Measurements from ENCODE around the gene TRAM2.

TRAM2 gene

GRCh38 chr6:52504782-52505136 is 72.1 kb downstream of the TRAM2 start:
- H2AFZ ChIP-seq (ENCODE audit: low read length): no peak overlapping the region
- H4K20me1 ChIP-seq (ENCODE audit: insufficient read depth, low read length, poor library complexity, severe bottlenecking): no peaks in the 10 kb centered on the region
- no peaks in the 10 kb centered on the region for H3K27me3 ChIP-seq (ENCODE audit: insufficient read depth, low read length, poor library complexity, severe bottlenecking)
- no peaks in the 10 kb centered on the region for H3K4me1 ChIP-seq (ENCODE audit: insufficient read depth, low read length, poor library complexity, severe bottlenecking)
- H3K4me3 ChIP-seq (ENCODE audit: low read length, poor library complexity, severe bottlenecking): no peak overlapping the region
- H3K79me2 ChIP-seq (ENCODE audit: insufficient read depth, low read length): no peaks in the 10 kb centered on the region
- TF ChIP-seq CTCF (conservative IDR thresholded peaks at IDR 0.05; ENCODE audit: low read length): no peak
- no peak for TF ChIP-seq EZH2phosphoT487 (IDR thresholded peaks at IDR 0.05; ENCODE audit: borderline replicate concordance)
- no peaks in the 10 kb centered on the region for H3F3A ChIP-seq (ENCODE audit: low read depth)
- H3K4me2 ChIP-seq (ENCODE audit: low read depth, low read length, poor library complexity, severe bottlenecking): no peak overlapping the region
- no peaks in the 10 kb centered on the region for H3K9me2 ChIP-seq (replicated peaks; ENCODE audit: low read depth, low read length)
- peaks cover 88% of the 10 kb centered on the region; the same call in 1 of the 2 replicates for H3K36me3 ChIP-seq (ENCODE audit: insufficient read depth, low read length)
- no peak overlapping the region for H3K9ac ChIP-seq (ENCODE audit: low read depth, low read length, poor library complexity, severe bottlenecking)
- no peaks in the 10 kb centered on the region for H3K9me3 ChIP-seq (ENCODE audit: insufficient read depth, low read depth, low read length)

- Histone ChIP-seq H3K9ac (ENCODE audit: low read depth, low read length, poor library complexity, severe bottlenecking) (no peak overlapping the region), H3K9me2 (replicated peaks; ENCODE audit: low read depth, low read length) (no peaks in the 10 kb centered on the region), H3K4me1 (ENCODE audit: insufficient read depth, low read length, poor library complexity, severe bottlenecking) (no peaks in the 10 kb centered on the region), H3K36me3 (ENCODE audit: insufficient read depth, low read length) (peaks cover 82% of the 10 kb centered on the region; the same call in 1 of the 2 replicates), H3K9me3 (ENCODE audit: insufficient read depth, low read depth, low read length) (no peaks in the 10 kb centered on the region), H3K4me3 (ENCODE audit: low read length, poor library complexity, severe bottlenecking) (no peak overlapping the region), H4K20me1 (ENCODE audit: insufficient read depth, low read length, poor library complexity, severe bottlenecking) (no peaks in the 10 kb centered on the region), H2AFZ (ENCODE audit: low read length) (no peak overlapping the region), H3F3A (ENCODE audit: low read depth) (no peaks in the 10 kb centered on the region), H3K4me2 (ENCODE audit: low read depth, low read length, poor library complexity, severe bottlenecking) (no peak overlapping the region), H3K79me2 (ENCODE audit: insufficient read depth, low read length) (no peaks in the 10 kb centered on the region), H3K27me3 (ENCODE audit: insufficient read depth, low read length, poor library complexity, severe bottlenecking) (no peaks in the 10 kb centered on the region)
- TF ChIP-seq EZH2phosphoT487 (IDR thresholded peaks at IDR 0.05; ENCODE audit: borderline replicate concordance) (no peak), CTCF (conservative IDR thresholded peaks at IDR 0.05; ENCODE audit: low read length) (no peak)
Observed at GRCh38 chr6:52503851-52504781, 72.7 kb downstream of the TRAM2 start.

- no peaks in the 10 kb centered on the region for H3K4me1 ChIP-seq (ENCODE audit: insufficient read depth, low read length, poor library complexity, severe bottlenecking)
- H3K79me2 ChIP-seq (ENCODE audit: insufficient read depth, low read length): no peaks in the 10 kb centered on the region
- no peak overlapping the region for H2AFZ ChIP-seq (ENCODE audit: low read length)
- H4K20me1 ChIP-seq (ENCODE audit: insufficient read depth, low read length, poor library complexity, severe bottlenecking): no peaks in the 10 kb centered on the region
- no peaks in the 10 kb centered on the region for H3F3A ChIP-seq (ENCODE audit: low read depth)
- no peaks in the 10 kb centered on the region for H3K9me2 ChIP-seq (replicated peaks; ENCODE audit: low read depth, low read length)
- H3K36me3 ChIP-seq (ENCODE audit: insufficient read depth, low read length): peaks cover 74% of the 10 kb centered on the region; the same call in 1 of the 2 replicates
- H3K27me3 ChIP-seq (ENCODE audit: insufficient read depth, low read length, poor library complexity, severe bottlenecking): no peaks in the 10 kb centered on the region
- no peak overlapping the region for H3K4me3 ChIP-seq (ENCODE audit: low read length, poor library complexity, severe bottlenecking)
- H3K4me2 ChIP-seq (ENCODE audit: low read depth, low read length, poor library complexity, severe bottlenecking): no peak overlapping the region
- TF ChIP-seq EZH2phosphoT487 (IDR thresholded peaks at IDR 0.05; ENCODE audit: borderline replicate concordance): no peak
- 0 out of 2 replicates have a peak, but pooled peaks have one; percentile 17 for TF ChIP-seq CTCF (conservative IDR thresholded peaks at IDR 0.05; ENCODE audit: low read length)
- H3K9me3 ChIP-seq (ENCODE audit: insufficient read depth, low read depth, low read length): no peaks in the 10 kb centered on the region
- no peak overlapping the region for H3K9ac ChIP-seq (ENCODE audit: low read depth, low read length, poor library complexity, severe bottlenecking)
Observed at GRCh38 chr6:52503323-52503747, 73.5 kb downstream of the TRAM2 start.
